SKM-1 treated with dmso at 0.1 percent for 144 hours (cell line): ENCODE results near the gene MGAT4B.

Experiments used
- DNase-seq: peaks from one replicate; lab custom pipeline; 2025; ENCODE audit not compliant: unreplicated experiment; lab: John Stamatoyannopoulos, UW

The MGAT4B gene

GRCh38 chr5:179773686-179774040 lies 33.0 kb downstream of the MGAT4B start:
- no peak for DNase-seq

DNA sequence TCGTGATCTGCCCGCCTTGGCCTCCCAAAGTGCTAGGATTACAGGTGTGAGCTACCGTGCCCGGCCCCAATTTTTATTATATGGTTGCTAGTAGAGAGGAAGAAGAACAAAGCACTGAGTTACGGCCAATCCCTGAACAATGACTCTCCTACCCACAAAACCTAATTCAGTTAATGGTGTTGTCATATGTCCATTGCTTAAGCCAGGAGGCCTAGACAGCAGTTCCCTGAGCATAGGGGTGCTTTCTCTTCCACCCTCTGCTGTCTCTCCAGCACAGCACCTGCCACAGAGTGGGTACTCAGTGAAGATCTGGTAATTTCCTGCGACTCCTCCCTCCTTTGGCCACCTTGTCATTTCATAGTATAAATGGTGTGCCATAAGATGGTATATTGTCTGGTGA lies 34.3 kb downstream of the MGAT4B start:
- peak; percentile 38 for DNase-seq

DNA sequence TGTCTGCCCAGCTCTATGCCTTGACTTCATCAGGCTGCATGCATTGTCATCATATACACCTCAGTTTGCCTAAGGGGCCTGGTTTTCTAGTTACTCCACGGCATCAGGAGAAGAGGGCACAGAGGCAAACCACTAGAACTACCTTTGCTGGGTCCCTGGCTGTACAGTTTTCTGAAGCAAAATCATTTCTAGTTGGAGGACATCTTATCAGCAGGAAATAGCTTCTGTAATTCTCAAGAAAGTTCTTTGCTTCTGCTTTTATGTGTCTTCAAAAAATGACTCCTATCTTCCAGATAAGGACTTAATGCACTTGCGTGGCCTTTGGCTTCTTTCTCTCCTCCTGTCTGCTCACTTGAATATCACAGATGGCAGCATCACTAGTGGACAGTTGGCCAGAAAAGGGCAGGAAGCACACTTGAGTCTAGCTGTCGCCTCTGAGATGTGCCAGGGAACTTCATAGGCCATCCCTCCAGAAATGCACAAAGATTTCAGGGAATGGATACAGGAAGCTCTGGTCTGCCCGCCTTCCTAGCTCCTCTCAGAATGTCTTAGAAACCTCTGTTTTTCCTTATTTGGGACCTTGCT lies 35.3 kb downstream of the MGAT4B start:
- no peak for DNase-seq

DNA sequence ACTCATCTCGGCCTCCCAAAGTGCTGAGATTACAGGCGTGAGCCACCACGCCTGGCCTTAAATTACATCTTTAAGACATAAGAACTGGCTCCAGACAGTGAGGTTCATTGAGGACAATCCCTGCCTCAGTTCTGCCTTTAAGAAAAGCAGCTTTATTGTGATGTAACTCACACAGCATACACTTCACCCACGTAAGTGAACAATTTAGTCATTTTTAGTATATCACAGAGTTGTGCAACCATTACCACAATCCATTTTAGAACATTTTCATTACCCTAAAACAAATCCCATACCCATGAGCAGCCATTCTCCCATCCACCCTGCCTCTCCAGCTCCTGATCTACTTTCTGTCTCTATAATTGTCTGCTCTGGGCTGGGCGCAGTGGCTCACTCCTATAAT lies 36.9 kb downstream of the MGAT4B start:
- no peak for DNase-seq

DNA sequence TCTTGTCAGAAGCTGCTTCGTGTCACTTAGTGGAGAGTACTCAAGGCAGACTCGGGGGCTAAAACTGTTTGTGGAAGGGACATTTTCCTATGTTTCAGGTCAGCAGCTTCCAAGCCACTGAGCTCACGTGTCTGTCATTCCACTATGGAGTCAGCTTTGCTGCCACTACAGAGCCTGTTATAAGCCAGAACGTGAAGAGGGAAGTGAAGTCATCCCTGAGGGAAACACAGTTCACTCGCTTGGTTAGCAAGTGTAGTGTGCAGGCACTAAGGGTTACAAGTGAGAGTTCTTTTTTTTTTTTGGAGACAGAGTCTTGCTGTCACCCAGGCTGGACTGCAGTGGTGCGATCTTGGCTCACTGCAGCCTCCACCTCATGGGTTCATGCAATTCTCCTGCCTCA lies 37.4 kb downstream of the MGAT4B start:
- peak; percentile 19 for DNase-seq

DNA sequence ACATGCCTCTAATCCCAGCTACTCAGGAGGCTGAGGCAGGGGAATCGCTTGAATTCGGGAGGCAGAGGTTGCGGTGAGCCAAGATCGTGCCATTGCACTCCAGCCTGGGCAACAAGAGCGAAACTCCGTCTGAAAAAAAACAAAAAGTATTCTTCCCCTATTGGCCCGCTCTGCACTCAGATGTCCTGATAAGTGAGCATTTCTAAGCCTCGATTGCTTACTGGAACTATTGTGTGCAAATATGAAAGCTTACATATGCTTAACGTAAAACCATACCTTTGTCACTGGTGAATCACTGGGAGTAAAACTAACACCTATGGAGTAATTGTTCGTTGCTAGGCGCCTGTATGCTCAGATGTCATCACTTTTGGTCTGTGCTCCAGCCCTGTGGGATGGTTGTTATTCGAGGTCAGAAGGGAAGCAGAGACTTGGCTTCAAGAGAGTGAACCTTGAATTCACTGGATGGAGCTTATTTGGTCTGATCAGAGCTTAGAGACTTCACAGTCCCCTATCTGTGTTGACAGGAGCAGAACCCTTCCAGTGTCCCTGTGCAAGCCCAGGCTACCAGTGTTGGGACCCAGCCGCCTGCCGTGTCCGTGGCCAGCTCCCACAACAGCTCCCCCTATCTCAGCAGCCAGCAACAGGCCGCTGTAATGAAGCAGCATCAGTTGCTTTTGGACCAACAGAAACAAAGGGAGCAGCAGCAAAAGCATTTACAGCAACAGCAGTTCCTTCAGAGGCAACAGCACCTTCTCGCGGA lies 38.2 kb downstream of the MGAT4B start:
- DNase-seq: no peak

- DNase-seq: no peak
Measured at GRCh38 chr5:179767496-179768100, 39.1 kb downstream of the MGAT4B start.

DNA sequence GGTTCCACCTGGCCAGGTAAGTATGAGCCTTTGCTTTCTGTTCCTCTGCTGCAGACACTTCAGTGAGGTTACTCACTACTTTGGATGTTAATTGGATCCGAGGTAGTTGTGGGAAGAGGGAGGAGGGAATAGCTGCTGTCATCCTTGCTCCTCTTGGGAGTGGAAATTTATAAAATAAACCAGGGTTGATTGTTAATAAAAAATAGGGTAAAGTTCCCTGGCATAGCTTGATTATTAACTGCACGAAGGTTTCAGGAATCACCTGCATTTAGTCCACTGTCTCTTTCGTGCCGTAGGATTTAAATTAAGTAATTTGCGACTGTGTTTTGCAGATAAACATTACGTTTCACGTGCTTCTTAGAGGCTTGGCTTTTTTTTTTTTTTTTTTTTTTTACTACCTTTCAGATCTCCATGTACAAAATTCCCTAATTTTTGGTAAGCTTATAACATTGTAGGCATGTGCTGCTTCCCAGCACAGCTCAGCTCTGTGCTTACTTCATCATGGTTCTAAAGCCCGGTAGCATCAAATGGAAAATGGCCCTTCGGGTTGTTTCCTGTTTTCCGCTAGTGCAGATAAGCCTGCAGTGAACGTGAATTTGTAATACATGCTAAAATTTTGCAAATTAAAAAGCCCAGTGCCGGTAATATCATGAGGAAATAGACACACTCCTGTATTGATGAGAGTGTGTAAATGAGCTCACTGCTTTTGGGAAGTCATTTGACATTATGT lies 39.8 kb downstream of the MGAT4B start:
- DNase-seq: no peak

DNA sequence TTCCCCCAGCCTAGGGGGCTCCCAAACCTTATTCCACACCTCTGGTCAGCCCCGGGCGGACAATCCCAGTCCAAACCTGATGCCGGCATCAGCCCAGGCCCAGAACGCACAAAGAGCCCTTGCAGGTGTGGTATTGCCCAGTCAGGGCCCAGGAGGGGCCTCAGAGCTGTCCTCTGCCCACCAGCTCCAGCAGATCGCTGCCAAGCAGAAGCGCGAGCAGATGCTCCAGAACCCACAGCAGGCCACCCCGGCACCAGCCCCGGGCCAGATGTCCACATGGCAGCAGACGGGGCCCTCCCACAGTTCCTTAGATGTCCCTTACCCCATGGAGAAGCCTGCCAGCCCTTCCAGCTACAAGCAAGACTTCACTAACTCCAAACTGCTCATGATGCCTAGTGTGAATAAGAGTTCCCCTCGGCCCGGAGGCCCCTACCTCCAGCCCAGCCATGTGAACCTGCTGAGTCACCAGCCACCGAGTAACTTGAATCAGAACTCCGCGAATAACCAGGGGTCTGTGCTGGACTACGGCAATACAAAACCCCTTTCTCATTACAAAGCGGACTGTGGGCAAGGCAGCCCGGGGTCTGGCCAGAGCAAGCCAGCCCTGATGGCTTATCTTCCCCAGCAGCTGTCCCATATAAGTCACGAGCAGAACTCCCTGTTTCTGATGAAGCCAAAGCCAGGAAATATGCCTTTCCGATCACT lies 40.5 kb downstream of the MGAT4B start:
- DNase-seq: no peak

DNA sequence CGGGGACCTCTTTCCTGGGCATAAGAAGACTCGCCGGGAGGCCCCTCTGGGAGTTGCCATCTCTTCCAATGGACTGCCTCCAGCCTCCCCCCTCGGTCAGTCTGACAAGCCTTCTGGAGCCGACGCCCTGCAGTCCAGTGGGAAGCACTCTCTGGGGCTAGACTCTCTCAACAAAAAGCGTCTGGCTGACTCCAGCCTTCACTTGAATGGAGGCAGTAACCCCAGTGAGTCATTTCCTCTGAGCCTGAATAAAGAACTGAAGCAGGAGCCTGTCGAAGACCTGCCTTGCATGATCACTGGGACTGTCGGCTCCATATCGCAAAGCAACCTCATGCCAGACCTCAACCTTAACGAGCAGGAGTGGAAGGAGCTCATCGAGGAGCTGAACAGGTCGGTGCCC lies 41.3 kb downstream of the MGAT4B start:
- no peak for DNase-seq

GRCh38 chr5:179764056-179764455 lies 42.6 kb downstream of the MGAT4B start:
- DNase-seq: no peak

GRCh38 chr5:179763215-179763945 lies 43.3 kb downstream of the MGAT4B start:
- peak; percentile 61 for DNase-seq

GRCh38 chr5:179762781-179763176 lies 43.9 kb downstream of the MGAT4B start:
- no peak for DNase-seq

- DNase-seq: peak; percentile 77
Measured at GRCh38 chr5:179762079-179762780, 44.4 kb downstream of the MGAT4B start.

GRCh38 chr5:179759581-179760551 lies 46.8 kb downstream of the MGAT4B start:
- DNase-seq: no peak

GRCh38 chr5:179758955-179759354 lies 47.7 kb downstream of the MGAT4B start:
- DNase-seq: peak; percentile 52

GRCh38 chr5:179755022-179755421 lies 51.6 kb downstream of the MGAT4B start:
- no peak for DNase-seq

DNA sequence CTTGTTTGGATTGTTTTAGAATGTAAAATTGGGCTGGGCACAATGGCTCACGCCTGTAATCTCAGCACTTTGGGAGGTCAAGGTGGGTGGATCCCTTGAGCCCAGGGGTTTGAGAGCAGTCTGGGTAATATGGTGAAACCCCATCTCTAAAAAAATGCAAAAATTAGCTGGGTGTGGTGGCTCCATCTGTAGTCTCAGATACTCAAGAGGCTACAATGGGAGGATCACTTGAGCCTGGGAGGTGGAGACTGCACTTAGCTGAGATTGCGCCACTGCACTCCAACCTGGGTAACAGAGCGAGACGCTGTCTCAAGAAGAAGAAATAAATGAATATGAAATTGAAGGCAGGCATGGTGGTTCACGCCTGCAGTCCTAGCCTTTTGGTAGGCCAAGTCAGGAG lies 52.7 kb downstream of the MGAT4B start:
- DNase-seq: no peak
